ENCODE results near the gene TCF15. TPM values are rescaled to one million over a fixed set of nuclear protein-coding genes. Genes with fewer than 3 reads are reported as not detected.

TCF15 gene
- total and polyA plus RNA-seq, 9 donors = 0.15 to 0.75 (median 0.30) TPM; not detected in 2

DNA sequence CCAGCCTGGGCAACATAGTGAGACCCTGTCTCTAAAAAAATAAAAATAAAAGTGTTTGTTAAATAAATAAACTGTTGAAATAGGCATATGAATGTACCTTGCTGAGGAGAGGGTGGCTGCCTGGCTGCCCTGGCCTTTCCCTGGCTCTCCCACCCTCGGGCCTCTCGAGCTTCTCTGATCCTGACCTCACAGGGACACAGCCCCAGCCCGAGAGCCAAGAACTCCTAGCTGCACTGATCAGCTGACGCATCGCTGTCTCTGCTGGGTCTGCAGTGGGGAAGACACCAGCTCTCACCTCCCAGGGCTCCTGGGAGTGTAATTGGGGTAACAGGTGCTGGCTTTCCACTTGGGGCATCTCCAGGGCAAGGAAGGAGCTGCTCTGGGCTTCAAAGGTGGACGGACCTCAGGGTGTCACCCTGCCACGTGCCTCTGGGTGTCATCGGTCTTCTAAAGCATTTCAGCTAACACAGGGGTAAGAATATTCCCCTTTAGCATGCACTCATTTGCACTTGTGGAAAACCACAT is 6.9 kb downstream of the TCF15 start:
- Histone ChIP-seq H3K27ac (no peak overlapping the region), H3K27me3 (no peaks in the 10 kb centered on the region), H3K4me1 (ENCODE audit: insufficient read depth) (peaks cover 3% of the 10 kb centered on the region), H3K4me3 (no peak overlapping the region), H3K9me3 (no peaks in the 10 kb centered on the region), H3K36me3 (no peaks in the 10 kb centered on the region)
- TF ChIP-seq POLR2A (IDR thresholded peaks at IDR 0.05) = no peak
- TF ChIP-seq, protein P1, sequence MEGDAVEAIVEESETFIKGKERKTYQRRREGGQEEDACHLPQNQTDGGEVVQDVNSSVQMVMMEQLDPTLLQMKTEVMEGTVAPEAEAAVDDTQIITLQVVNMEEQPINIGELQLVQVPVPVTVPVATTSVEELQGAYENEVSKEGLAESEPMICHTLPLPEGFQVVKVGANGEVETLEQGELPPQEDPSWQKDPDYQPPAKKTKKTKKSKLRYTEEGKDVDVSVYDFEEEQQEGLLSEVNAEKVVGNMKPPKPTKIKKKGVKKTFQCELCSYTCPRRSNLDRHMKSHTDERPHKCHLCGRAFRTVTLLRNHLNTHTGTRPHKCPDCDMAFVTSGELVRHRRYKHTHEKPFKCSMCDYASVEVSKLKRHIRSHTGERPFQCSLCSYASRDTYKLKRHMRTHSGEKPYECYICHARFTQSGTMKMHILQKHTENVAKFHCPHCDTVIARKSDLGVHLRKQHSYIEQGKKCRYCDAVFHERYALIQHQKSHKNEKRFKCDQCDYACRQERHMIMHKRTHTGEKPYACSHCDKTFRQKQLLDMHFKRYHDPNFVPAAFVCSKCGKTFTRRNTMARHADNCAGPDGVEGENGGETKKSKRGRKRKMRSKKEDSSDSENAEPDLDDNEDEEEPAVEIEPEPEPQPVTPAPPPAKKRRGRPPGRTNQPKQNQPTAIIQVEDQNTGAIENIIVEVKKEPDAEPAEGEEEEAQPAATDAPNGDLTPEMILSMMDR (IDR thresholded peaks at IDR 0.05) = no peak
- no peak for TF ChIP-seq EP300 (IDR thresholded peaks at IDR 0.05)
- no peak for DNase-seq
- WGBS, 3 donors = 64 to 70% (median 68%) methylated on average over 8 of the region's 8 CpGs
- intact Hi-C loops (cut with DNase I) = no loop called here

DNA sequence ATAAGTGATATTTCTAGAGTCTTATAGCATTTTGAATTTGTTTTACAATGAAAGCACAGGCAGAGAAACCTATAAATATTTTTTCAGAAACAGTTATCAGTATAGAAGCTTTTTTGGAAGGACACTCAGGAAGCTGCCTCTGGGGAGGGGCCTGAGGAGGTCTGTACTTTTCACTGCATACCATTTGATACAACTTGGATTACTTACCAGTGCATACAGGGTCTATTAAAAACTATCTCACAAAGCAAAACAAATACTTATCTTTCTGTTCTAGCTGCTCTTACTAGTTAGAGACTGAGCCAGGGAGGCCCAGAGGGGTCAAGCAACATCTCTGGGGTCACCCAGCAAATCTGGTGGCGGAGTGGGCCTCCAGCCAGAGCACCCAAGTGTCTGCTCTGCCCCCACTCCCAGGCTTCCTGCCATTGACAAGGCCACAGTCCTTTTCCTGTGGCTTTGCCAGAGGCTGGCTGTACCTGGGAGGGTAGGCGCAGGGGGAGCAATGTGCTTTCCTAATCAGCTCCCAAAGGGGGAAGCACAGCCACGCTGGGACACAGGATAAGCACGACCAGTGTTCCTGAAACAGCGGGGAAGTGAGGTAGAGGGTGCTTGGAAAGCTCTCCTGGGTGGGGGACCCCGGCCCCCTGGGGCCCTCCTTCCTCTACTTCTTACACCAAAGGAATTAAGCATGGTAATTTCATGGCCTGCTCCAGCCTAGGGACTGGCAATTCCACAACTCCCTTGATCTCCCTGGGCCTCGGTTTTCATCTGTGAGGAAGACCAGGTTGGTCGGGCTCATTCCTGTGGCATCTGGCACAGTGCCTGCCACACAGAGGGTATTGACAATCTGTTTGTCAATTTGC is 7.8 kb downstream of the TCF15 start:
- TF ChIP-seq EP300 (IDR thresholded peaks at IDR 0.05) (no peak), POLR2A (IDR thresholded peaks at IDR 0.05) (no peak)
- TF ChIP-seq, protein P1 (IDR thresholded peaks at IDR 0.05) = no peak
- Histone ChIP-seq H3K9me3 (no peaks in the 10 kb centered on the region), H3K27me3 (no peaks in the 10 kb centered on the region), H3K36me3 (no peaks in the 10 kb centered on the region), H3K4me3 (no peak overlapping the region), H3K27ac (no peak overlapping the region), H3K4me1 (ENCODE audit: insufficient read depth) (peaks cover 3% of the 10 kb centered on the region)
- intact Hi-C loops (cut with DNase I) = no loop called here
- WGBS, 3 donors = 31 to 42% (median 41%) methylated on average over 8 of the region's 8 CpGs
- DNase-seq = no peak

DNA sequence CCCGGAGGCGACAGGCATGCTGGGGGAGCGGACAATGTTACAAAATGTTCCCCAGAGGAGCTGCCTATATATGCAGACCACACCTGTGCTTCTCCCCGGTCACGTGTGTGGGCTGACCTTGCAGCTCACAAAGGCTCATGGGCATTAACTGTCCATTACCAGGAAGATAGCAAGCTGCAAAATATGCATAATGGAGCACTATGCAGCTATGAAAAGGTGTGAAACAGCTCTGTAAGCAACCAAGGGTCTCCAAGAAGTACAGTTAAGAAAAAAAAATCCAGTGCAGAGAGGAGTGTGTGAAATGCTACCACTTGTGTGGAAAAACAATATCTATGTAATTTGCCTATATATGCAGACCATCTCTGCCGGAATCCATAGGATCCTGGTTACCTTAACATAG is 9.4 kb downstream of the TCF15 start:
- no peak for TF ChIP-seq POLR2A (IDR thresholded peaks at IDR 0.05)
- no peak for TF ChIP-seq EP300 (IDR thresholded peaks at IDR 0.05)
- TF ChIP-seq, protein P1 (IDR thresholded peaks at IDR 0.05) = no peak
- WGBS, 3 donors = 89 to 95% (median 95%) methylated on average over 6 of the region's 6 CpGs

DNA sequence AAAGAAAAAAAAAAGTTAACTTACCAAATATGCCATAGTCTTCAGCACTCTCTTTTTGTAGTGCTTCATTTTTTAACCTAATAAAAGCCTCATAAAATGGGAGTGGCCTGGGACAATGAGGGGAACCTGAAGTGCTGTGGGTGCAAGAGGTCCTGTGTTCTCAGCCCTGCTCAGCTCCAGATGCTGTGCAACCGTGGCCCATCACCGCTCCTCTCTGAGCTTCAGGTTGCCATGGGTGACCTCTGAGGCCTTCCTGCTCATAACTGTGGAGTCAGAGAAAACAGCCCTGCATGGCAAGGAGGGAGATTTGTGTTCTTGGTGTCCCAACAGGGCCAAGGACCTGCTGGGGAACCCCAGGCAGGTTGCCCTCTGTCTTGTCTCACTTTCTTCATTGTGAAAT is 10.0 kb downstream of the TCF15 start:
- Histone ChIP-seq H3K27ac (no peak overlapping the region), H3K36me3 (no peaks in the 10 kb centered on the region), H3K4me3 (no peak overlapping the region), H3K4me1 (ENCODE audit: insufficient read depth) (peaks cover 3% of the 10 kb centered on the region), H3K9me3 (no peaks in the 10 kb centered on the region), H3K27me3 (no peaks in the 10 kb centered on the region)
- 86 to 94% (median 86%) methylated on average over 2 of the region's 2 CpGs for WGBS, 3 donors
- TF ChIP-seq, protein P1 (IDR thresholded peaks at IDR 0.05) = no peak
- no peak for TF ChIP-seq EP300 (IDR thresholded peaks at IDR 0.05)
- TF ChIP-seq POLR2A (IDR thresholded peaks at IDR 0.05) = no peak
- intact Hi-C loops (cut with DNase I) = no loop called here
- no peak for DNase-seq

More for the DNA sequence above, 9.4 kb downstream of the TCF15 start:
- no peaks in the 10 kb centered on the region for H3K36me3 ChIP-seq
- no peak overlapping the region for H3K27ac ChIP-seq
- no peak overlapping the region for H3K4me3 ChIP-seq
- no peak for DNase-seq
- no peaks in the 10 kb centered on the region for H3K9me3 ChIP-seq
- no peaks in the 10 kb centered on the region for H3K27me3 ChIP-seq
- peaks cover 3% of the 10 kb centered on the region for H3K4me1 ChIP-seq (ENCODE audit: insufficient read depth)
- intact Hi-C loops (cut with DNase I) = no loop called here

Data from ovary (tissue), 9 donors.